B cell (primary cell): ENCODE measurements around the gene CALCOCO2. TPM values are rescaled to one million over a fixed set of nuclear protein-coding genes. Genes with fewer than 3 reads are reported as not detected.

Experiments used
- ATAC-seq: fragments of 200-7000 bp; cut with Tn5 transposase; one replicate; pipeline ENCODE4 v1.10.0; 2021; ENCODE audit warnings: low read depth, mild to moderate bottlenecking, moderate number of reproducible peaks, moderate library complexity
- CTCF ChIA-PET: fragments of 350-600 bp; sonication (Branson Sonifier 250); formaldehyde crosslinking; loops from one replicate; lab custom pipeline; 2021; ENCODE audit warnings: antibody characterized with exemption, inconsistent platforms; lab: Charles Lee
- POLR2A ChIA-PET: fragments of 350-600 bp; sonication (Branson Sonifier 250); formaldehyde crosslinking; loops from one replicate; lab custom pipeline; 2021; ENCODE audit warnings: antibody characterized with exemption; lab: Charles Lee
- DNase-seq: peaks from one replicate; pipeline ENCODE4 v3.0.0; 2013
- H2AFZ ChIP-seq: 2 replicates; pipeline ENCODE4 v1.6.1; 2012; ENCODE audit warnings: mild to moderate bottlenecking, low read depth, low read length; ENCODE audit not compliant: insufficient read depth, poor library complexity, severe bottlenecking
- H3K27ac ChIP-seq, 2 donors: 1 replicate in 1 of 2; 2 replicates in 1 of 2; pipeline ENCODE4 v1.5.1; 2012 to 2013; ENCODE audit warnings: low read length in 2 of 2, mild to moderate bottlenecking in 2 of 2, moderate library complexity in 1 of 2
- H3K27me3 ChIP-seq, 4 experiments: fragments of 200-600 bp in 1 of 4; sonication (generic) in 1 of 4; replicated peaks in 1 of 4; 1 replicate in 2 of 4; 2 replicates in 2 of 4; pipeline versions ENCODE4 v1.6.1 to v1.7.0; 2013 to 2016; ENCODE audit warnings: low read length in 3 of 4, mild to moderate bottlenecking in 2 of 4, mixed read lengths in 1 of 4, moderate library complexity in 1 of 4; ENCODE audit not compliant: insufficient read depth in 4 of 4, control insufficient read depth in 3 of 4; ENCODE audit errors: control extremely low read depth in 1 of 4
- H3K36me3 ChIP-seq, 2 experiments: replicated peaks in 1 of 2; 1 replicate in 1 of 2; 2 replicates in 1 of 2; pipeline versions ENCODE4 v1.6.1 to v1.7.1; 2013; ENCODE audit warnings: low read length in 1 of 2; ENCODE audit not compliant: insufficient read depth in 2 of 2, control insufficient read depth in 1 of 2; ENCODE audit errors: control extremely low read depth in 1 of 2, extremely low read depth in 1 of 2
- H3K4me1 ChIP-seq, 2 donors: fragments of 200-600 bp in 1 of 2; sonication (generic) in 1 of 2; 1 replicate in 1 of 2; 2 replicates in 1 of 2; pipeline versions ENCODE4 v1.5.1 to v1.6.1; 2013 to 2017; ENCODE audit warnings: low read length in 2 of 2; ENCODE audit not compliant: control insufficient read depth in 2 of 2, insufficient read depth in 2 of 2
- H3K4me2 ChIP-seq: replicated peaks from 2 replicates; pipeline ENCODE3; 2012; ENCODE audit warnings: mild to moderate bottlenecking, low read depth, low read length; ENCODE audit not compliant: poor library complexity, severe bottlenecking
- H3K4me3 ChIP-seq, 5 experiments: fragments of 200-600 bp in 1 of 5; sonication (generic) in 1 of 5; 1 replicate in 3 of 5; 2 replicates in 2 of 5; pipeline versions ENCODE4 v1.5.1 to v1.7.0; 2011 to 2016; ENCODE audit warnings: low read length in 4 of 5, mild to moderate bottlenecking in 4 of 5, low read depth in 2 of 5, control low read depth in 1 of 5, moderate library complexity in 1 of 5; ENCODE audit not compliant: insufficient read depth in 1 of 5; ENCODE audit errors: control extremely low read depth in 1 of 5, extremely low read depth in 1 of 5
- H3K79me2 ChIP-seq: fragments of 200-600 bp; sonication (generic); one replicate; pipeline ENCODE4 v1.6.0; 2016; ENCODE audit warnings: low read length; ENCODE audit not compliant: control insufficient read depth, insufficient read depth
- H3K9ac ChIP-seq: fragments of 200-600 bp; sonication (generic); 2 replicates; pipeline ENCODE4 v1.6.1; 2017; ENCODE audit warnings: mild to moderate bottlenecking, low read length, moderate library complexity
- H3K9me3 ChIP-seq, 3 donors: one replicate each; pipeline versions ENCODE4 v1.6.1 to v1.7.1; 2013; ENCODE audit warnings: low read length in 2 of 3; ENCODE audit not compliant: control insufficient read depth in 2 of 3, insufficient read depth in 1 of 3; ENCODE audit errors: control extremely low read depth in 1 of 3
- H4K20me1 ChIP-seq: 2 replicates; pipeline ENCODE4 v1.6.0; 2012; ENCODE audit warnings: mild to moderate bottlenecking, low read length; ENCODE audit not compliant: insufficient read depth, control insufficient read depth, poor library complexity, severe bottlenecking
- H3K27ac Mint-ChIP-seq: one replicate; pipeline ENCODE4 v1.8.0; 2021; ENCODE audit warnings: mixed read lengths
- H3K27me3 Mint-ChIP-seq: one replicate; pipeline ENCODE4 v1.8.0; 2021; ENCODE audit warnings: mixed read lengths
- H3K4me1 Mint-ChIP-seq: one replicate; pipeline ENCODE4 v1.8.0; 2021; ENCODE audit warnings: mixed read lengths
- H3K4me3 Mint-ChIP-seq: one replicate; pipeline ENCODE4 v1.8.0; 2021; ENCODE audit warnings: mixed read lengths
- H3K9me3 Mint-ChIP-seq: one replicate; pipeline ENCODE4 v1.8.0; 2022; ENCODE audit warnings: mixed read lengths; ENCODE audit not compliant: insufficient read depth
- EZH2 ChIP-seq: IDR thresholded peaks from 2 replicates; pipeline ENCODE4 v1.6.1; 2012; ENCODE audit warnings: borderline replicate concordance, low read depth, mild to moderate bottlenecking, moderate library complexity, low read length; ENCODE audit not compliant: insufficient read depth, poor library complexity, severe bottlenecking
- WGBS: methylation state at CpG from one replicate; pipeline ENCODE4 v1.1.5; 2013; ENCODE audit warnings: missing lambda C conversion rate; ENCODE audit not compliant: insufficient coverage; 5-methylcytosine and 5-hydroxymethylcytosine counted together
- intact Hi-C: fragments of 100-400 bp; cut with micrococcal nuclease; formaldehyde crosslinking; loops from one replicate; pipeline ENCODE4 v1.10.0; 2022
- polyA minus RNA-seq: library from RNA; depleted of rRNA, polyadenylated mRNA; stranded (reverse); fragments of >200 nt; gene quantifications from 2 replicates; pipeline ENCODE4 v1.2.3, GENCODE V29; 2012
- polyA plus RNA-seq: library from polyadenylated mRNA; depleted of rRNA; stranded (reverse); fragments of >200 nt; gene quantifications from 2 replicates; pipeline ENCODE4 v1.2.3, GENCODE V29; 2012
- total RNA-seq, 2 donors: library from RNA; stranded (reverse); fragments of 120-200 nt in 1 of 2; gene quantifications; 1 replicate in 1 of 2; 2 replicates in 1 of 2; pipeline versions ENCODE4 v1.2.3 to v1.2.4, GENCODE V29; 2013 to 2022
- TF ChIP-seq, protein P1 (sequence below): fragments of 200-600 bp; IDR thresholded peaks from one replicate; pipeline ENCODE4 v1.8.0; 2022; ENCODE audit warnings: antibody characterized with exemption, mild to moderate bottlenecking

The CALCOCO2 gene
- total RNA-seq (139 and 148 TPM in 2 replicates), polyA plus RNA-seq (49.6 and 50.1 TPM in 2 replicates), polyA minus RNA-seq (53.5 and 91.8 TPM in 2 replicates)
- 61.1 TPM for total RNA-seq (2013)

DNA sequence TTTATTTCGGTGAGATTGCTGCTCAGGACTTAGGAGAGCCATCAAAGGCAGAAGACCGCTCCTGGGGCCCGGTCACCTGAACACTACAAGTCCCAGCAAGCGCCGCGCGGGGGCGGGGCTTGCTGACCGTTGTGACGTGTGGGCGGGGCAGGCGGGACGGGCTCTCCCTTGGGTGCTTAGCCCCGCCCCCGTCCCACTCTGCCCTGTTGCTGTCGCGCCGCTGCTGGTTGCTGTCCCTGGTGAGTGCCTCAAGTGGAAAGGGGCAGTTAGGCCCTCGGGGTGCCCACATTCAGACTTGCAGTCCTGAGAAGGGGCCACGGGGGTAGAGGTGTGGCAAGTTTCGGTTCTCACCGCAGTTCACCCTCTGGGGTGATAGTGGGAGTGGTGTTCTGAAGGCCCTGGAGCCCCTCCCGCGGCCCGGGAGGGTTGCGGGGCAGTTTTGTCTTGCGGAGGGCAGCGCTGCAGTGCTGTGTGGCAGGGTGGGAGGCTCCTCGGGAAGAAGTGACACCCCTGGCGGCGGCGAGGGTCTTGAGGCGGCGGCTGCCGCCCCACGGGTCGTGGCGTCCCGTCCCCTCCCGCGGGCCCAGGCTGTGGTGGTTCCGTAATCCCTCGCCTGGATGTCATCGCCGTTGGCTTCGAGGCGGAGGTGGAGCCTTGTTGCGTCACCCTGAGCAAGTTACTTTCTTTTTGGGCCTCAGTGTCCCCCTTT, at the start of gene CALCOCO2:
Gene CALCOCO2, plus strand, starts transcription at position 196 of the 709 bp plus-strand sequence. CDS start 10,673 bp downstream, outside the sequence.
- intact Hi-C loops, result loop anchor here (1.0 to 5.0 kb wide), 4 partner anchors 10 to 76 kb away; partner anchors contain the start of genes ATP5MC1 and UBE2Z
- Histone ChIP-seq H3K4me3 (peak within 1 kb of the TSS; percentile 85 to 99 (median 90)), H3K79me2 (peaks cover 57% of the 10 kb centered on the region), H3K4me1 (peaks cover 23 to 33% of the 10 kb centered on the region in 2 donors), H3K9ac (peak within 1 kb of the TSS; percentile 92), H3K4me2 (peak within 1 kb of the TSS; percentile 75), H3K27me3 (no peaks in the 10 kb centered on the region), H4K20me1 (peaks cover 33% of the 10 kb centered on the region), H3K9me3 (no peaks in the 10 kb centered on the region), H3K27ac (peak within 1 kb of the TSS; percentile 93 to 95), H3K36me3 (no peaks in the 10 kb centered on the region), H2AFZ (peak within 1 kb of the TSS; percentile 76)
- H3K4me1 Mint-ChIP-seq, result peaks cover 39% of the 10 kb centered on the region
- H3K27me3 Mint-ChIP-seq, result peaks cover 6% of the 10 kb centered on the region
- TF ChIP-seq, protein P1, sequence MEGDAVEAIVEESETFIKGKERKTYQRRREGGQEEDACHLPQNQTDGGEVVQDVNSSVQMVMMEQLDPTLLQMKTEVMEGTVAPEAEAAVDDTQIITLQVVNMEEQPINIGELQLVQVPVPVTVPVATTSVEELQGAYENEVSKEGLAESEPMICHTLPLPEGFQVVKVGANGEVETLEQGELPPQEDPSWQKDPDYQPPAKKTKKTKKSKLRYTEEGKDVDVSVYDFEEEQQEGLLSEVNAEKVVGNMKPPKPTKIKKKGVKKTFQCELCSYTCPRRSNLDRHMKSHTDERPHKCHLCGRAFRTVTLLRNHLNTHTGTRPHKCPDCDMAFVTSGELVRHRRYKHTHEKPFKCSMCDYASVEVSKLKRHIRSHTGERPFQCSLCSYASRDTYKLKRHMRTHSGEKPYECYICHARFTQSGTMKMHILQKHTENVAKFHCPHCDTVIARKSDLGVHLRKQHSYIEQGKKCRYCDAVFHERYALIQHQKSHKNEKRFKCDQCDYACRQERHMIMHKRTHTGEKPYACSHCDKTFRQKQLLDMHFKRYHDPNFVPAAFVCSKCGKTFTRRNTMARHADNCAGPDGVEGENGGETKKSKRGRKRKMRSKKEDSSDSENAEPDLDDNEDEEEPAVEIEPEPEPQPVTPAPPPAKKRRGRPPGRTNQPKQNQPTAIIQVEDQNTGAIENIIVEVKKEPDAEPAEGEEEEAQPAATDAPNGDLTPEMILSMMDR, result no peak
- no peak for TF ChIP-seq EZH2
- DNase-seq, result peak; percentile 95
- POLR2A ChIA-PET, result no interaction called here
- H3K4me3 Mint-ChIP-seq, result peak within 1 kb of the TSS; percentile 100
- ATAC-seq, result peak; percentile 94
- 1% methylated on average over 48 of the region's 48 CpGs for WGBS
- CTCF ChIA-PET, result interaction anchor here (0.8 to 5.4 kb wide), 8 partner anchors 9 to 53 kb away, joined by 3 to 30 read pairs (median 6); partner anchors contain the start of gene TTLL6
- H3K9me3 Mint-ChIP-seq, result no peaks in the 10 kb centered on the region
- H3K27ac Mint-ChIP-seq, result peak within 1 kb of the TSS; percentile 98

GRCh38 chr17:48787828-48788227, 43.0 kb upstream of the CALCOCO2 start:
- Histone ChIP-seq H3K4me3 (no peak overlapping the region), H3K9ac (no peak overlapping the region), H3K79me2 (no peaks in the 10 kb centered on the region), H2AFZ (no peak overlapping the region), H3K27me3 (peaks cover 0 to 23% (median 4%) of the 10 kb centered on the region in 4 experiments), H4K20me1 (no peaks in the 10 kb centered on the region), H3K4me1 (peaks cover 0 to 10% of the 10 kb centered on the region in 2 donors), H3K27ac (no peak overlapping the region), H3K4me2 (no peak overlapping the region), H3K36me3 (no peaks in the 10 kb centered on the region), H3K9me3 (no peaks in the 10 kb centered on the region)
- DNase-seq, result no peak
- H3K4me3 Mint-ChIP-seq, result no peak overlapping the region
- H3K27ac Mint-ChIP-seq, result no peak overlapping the region
- H3K27me3 Mint-ChIP-seq, result peaks cover 46% of the 10 kb centered on the region
- ChIA-PET CTCF (interaction anchor here (0.8 to 1.4 kb wide), 2 partner anchors 63 to 109 kb away, joined by 3 to 4 read pairs; no protein-coding TSS in a partner anchor), POLR2A (no interaction called here)
- intact Hi-C loops, result no loop called here
- no peak for ATAC-seq
- no peaks in the 10 kb centered on the region for H3K9me3 Mint-ChIP-seq
- WGBS, result 93% methylated on average over 5 of the region's 7 CpGs
- TF ChIP-seq, protein P1, result no peak
- TF ChIP-seq EZH2, result no peak
- H3K4me1 Mint-ChIP-seq, result peaks cover 3% of the 10 kb centered on the region
